ENCODE measurements around the gene CORO1C. TPM values are rescaled to one million over a fixed set of nuclear protein-coding genes. Genes with fewer than 3 reads are reported as not detected.
A peak's percentile ranks its signal among the peaks of the same experiment; 100 is the strongest.
"Not testable (repeated sequence)": the region's sequence is repeated elsewhere in the genome, so short reads cannot be mapped to it uniquely, and the experiment has no call there.

CORO1C gene
- total RNA-seq, 4 donors from 2014 or later = 277 to 473 (median 342) TPM

GRCh38 chr12:108734200-108734906, 3.0 kb upstream of the CORO1C start:
- Histone ChIP-seq H3K9me3 (no peaks in the 10 kb centered on the region), H3K4me1 (peaks cover 0 to 8% (median 6%) of the 10 kb centered on the region in 3 donors), H3K27ac (peak overlapping the region; percentile 19 to 99 (median 88)), H3K36me3 (no peaks in the 10 kb centered on the region), H3K4me3 (no peak overlapping the region), H3K27me3 (no peaks in the 10 kb centered on the region)
- TF ChIP-seq POLR2A (IDR thresholded peaks at IDR 0.05) (no peak), POLR2AphosphoS5 (IDR thresholded peaks at IDR 0.05) (no peak), EP300 (IDR thresholded peaks at IDR 0.05) (no peak), CTCF (IDR thresholded peaks at IDR 0.05) (no peak)
- WGBS, 2 donors (ENCODE audit: low coverage in 1 of 2) = 15 to 31% methylated on average over 6 to 9 of the region's 9 CpGs
- no peak for ATAC-seq

- H3K4me3 ChIP-seq, H3K27me3 ChIP-seq, ATAC-seq, H3K9me3 ChIP-seq, H3K36me3 ChIP-seq: not testable (repeated sequence)
- WGBS, 2 donors (ENCODE audit: low coverage in 1 of 2) = 94 to 100% methylated on average over 2 to 6 of the region's 6 CpGs
- Histone ChIP-seq H3K27ac (peak overlapping the region in 3 of 4 donors; percentile 99 to 100 (median 99)), H3K4me1 (peaks cover 0 to 20% (median 6%) of the 10 kb centered on the region in 3 donors)
Measured at GRCh38 chr12:108733230-108733531, 1.9 kb upstream of the CORO1C start.

GRCh38 chr12:108732489-108733229, 1.3 kb upstream of the CORO1C start:
- Histone ChIP-seq H3K27ac (peak overlapping the region; percentile 89 to 100 (median 99)), H3K27me3 (no peaks in the 10 kb centered on the region), H3K4me1 (peaks cover 0 to 25% (median 6%) of the 10 kb centered on the region in 3 donors), H3K36me3 (no peaks in the 10 kb centered on the region), H3K9me3 (no peaks in the 10 kb centered on the region), H3K4me3 (peak overlapping the region; percentile 15 to 88)
- WGBS, 2 donors (ENCODE audit: low coverage in 1 of 2) = 58 to 72% methylated on average over 11 to 13 of the region's 13 CpGs
- no peak for ATAC-seq
- TF ChIP-seq EP300 (IDR thresholded peaks at IDR 0.05) = no peak
- TF ChIP-seq CTCF (IDR thresholded peaks at IDR 0.05) = no peak
- no peak for TF ChIP-seq POLR2AphosphoS5 (IDR thresholded peaks at IDR 0.05)
- no peak for TF ChIP-seq POLR2A (IDR thresholded peaks at IDR 0.05)

- Histone ChIP-seq H3K36me3 (no peaks in the 10 kb centered on the region), H3K4me1 (peaks cover 0 to 32% (median 6%) of the 10 kb centered on the region in 3 donors), H3K27ac (peak overlapping the region; percentile 89 to 100 (median 99)), H3K9me3 (no peaks in the 10 kb centered on the region), H3K27me3 (no peaks in the 10 kb centered on the region), H3K4me3 (peak overlapping the region; percentile 43 to 88)
- TF ChIP-seq CTCF (IDR thresholded peaks at IDR 0.05) = no peak
- TF ChIP-seq POLR2A (IDR thresholded peaks at IDR 0.05) = peak in 1 of 2 donors; percentile 7
- TF ChIP-seq POLR2AphosphoS5 (IDR thresholded peaks at IDR 0.05) = peak; percentile 66
- TF ChIP-seq EP300 (IDR thresholded peaks at IDR 0.05) = no peak
- ATAC-seq = peak; percentile 87
- 0 to 3% methylated on average over 2 to 6 of the region's 34 CpGs for WGBS, 2 donors (ENCODE audit: low coverage in 1 of 2)
Measured at GRCh38 chr12:108731866-108732461, 646 bp upstream of the CORO1C start.

- ATAC-seq = peak; percentile 5
- H3K27me3 ChIP-seq = no peaks in the 10 kb centered on the region
- WGBS, 2 donors (ENCODE audit: low coverage in 1 of 2) = 0 to 3% methylated on average over 5 to 9 of the region's 45 CpGs
- peak overlapping the region; percentile 68 to 88 for H3K4me3 ChIP-seq
- no peaks in the 10 kb centered on the region for H3K36me3 ChIP-seq
- peak overlapping the region; percentile 91 to 100 (median 99) for H3K27ac ChIP-seq
- H3K9me3 ChIP-seq = no peaks in the 10 kb centered on the region
- TF ChIP-seq POLR2AphosphoS5 (IDR thresholded peaks at IDR 0.05) (peak; percentile 90), EP300 (IDR thresholded peaks at IDR 0.05) (no peak), POLR2A (IDR thresholded peaks at IDR 0.05) (peak; percentile 72 to 81), CTCF (IDR thresholded peaks at IDR 0.05) (no peak)
- peaks cover 0 to 46% (median 9%) of the 10 kb centered on the region in 3 donors for H3K4me1 ChIP-seq
Measured at GRCh38 chr12:108730365-108731104, 783 bp downstream of the CORO1C start.

Measured in gastroesophageal sphincter (tissue), 4 donors.